ENCODE results near the gene EXOC7.

EXOC7 gene, protein sequence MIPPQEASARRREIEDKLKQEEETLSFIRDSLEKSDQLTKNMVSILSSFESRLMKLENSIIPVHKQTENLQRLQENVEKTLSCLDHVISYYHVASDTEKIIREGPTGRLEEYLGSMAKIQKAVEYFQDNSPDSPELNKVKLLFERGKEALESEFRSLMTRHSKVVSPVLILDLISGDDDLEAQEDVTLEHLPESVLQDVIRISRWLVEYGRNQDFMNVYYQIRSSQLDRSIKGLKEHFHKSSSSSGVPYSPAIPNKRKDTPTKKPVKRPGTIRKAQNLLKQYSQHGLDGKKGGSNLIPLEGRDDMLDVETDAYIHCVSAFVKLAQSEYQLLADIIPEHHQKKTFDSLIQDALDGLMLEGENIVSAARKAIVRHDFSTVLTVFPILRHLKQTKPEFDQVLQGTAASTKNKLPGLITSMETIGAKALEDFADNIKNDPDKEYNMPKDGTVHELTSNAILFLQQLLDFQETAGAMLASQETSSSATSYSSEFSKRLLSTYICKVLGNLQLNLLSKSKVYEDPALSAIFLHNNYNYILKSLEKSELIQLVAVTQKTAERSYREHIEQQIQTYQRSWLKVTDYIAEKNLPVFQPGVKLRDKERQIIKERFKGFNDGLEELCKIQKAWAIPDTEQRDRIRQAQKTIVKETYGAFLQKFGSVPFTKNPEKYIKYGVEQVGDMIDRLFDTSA

DNA sequence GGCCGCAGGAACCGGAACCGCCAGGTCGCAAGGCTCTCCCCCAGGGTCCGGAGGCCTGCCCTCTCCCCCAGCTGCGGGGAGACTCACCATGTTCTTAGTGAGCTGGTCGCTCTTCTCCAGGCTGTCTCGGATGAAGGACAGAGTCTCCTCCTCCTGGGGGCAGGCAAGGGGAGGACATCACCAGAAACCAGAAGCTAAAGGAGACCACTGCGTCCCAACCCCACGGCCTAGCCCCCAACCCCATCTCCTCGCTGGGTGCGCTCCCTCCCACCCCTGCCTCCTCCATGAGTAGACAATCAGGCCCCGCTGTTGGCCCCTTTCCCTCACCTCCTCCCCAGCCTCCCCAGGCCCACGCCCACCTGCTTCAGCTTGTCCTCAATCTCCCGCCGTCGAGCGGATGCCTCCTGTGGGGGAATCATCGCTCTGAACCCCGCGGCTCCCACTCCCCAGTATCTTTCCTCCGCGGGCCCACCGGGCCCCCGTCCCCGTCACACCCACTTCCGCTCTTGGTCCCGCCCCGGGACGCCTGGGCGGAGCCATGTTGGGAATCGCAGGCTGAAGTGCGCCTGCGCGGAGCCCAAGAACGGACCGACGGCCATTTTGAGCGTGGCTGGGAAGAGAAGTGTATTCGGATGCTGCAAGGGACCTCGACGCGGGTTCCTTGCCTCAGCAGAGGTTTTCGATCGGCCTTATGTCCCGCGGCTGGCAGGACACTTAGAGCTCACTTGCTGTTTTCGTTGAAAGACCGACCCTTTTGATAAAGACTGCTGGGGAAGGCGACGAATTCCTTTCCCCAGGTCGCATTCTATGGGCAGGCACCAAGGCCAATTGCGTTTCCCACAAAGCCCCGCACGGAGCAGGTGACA, at the start of gene EXOC7:
TSS of gene EXOC7 (minus strand) at position 514 of the 866 bp plus-strand sequence. CDS start at position 419, 95 bp downstream.
- peak; percentile 96 for DNase-seq

DNA sequence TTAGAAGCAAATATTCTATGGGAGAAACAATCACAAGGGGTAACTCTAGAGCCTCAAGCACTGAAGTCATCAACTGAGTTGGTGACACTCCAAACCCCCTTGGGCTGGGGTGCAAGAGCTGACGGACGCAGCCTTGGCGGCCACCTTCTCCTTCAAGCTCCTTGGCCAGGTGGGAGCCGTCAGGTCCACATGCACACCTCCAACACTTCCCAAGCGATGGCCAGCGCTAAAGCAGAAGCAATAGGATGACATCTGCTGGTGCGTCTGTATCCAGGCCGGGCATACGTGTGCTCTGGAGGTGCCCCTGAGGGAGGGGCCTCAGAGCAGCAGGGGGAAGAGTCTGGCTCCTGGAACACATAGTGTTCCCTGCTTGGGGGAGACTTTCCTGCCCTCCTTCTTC, 49.6 kb upstream of the EXOC7 start:
- DNase-seq = no peak

DNA sequence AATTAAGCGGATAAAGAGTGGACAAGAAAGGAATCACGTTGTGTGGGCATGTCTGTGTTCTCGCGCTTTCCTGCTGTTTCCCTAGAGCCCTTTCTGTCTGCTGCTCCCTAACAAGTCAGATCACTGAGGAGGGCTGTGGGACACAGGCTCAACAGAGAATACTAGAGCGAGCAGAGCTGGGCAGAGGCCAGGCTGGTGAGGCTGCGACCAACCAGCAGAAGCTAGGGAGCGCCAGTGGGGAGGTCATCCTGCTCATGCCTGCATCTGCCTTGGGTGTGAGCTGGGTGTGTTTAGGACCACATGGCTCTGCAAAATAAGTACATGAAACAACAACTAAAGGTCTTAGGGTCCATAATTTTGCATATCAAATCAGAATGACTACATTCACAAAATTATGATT, 49.0 kb upstream of the EXOC7 start:
- no peak for DNase-seq

DNA sequence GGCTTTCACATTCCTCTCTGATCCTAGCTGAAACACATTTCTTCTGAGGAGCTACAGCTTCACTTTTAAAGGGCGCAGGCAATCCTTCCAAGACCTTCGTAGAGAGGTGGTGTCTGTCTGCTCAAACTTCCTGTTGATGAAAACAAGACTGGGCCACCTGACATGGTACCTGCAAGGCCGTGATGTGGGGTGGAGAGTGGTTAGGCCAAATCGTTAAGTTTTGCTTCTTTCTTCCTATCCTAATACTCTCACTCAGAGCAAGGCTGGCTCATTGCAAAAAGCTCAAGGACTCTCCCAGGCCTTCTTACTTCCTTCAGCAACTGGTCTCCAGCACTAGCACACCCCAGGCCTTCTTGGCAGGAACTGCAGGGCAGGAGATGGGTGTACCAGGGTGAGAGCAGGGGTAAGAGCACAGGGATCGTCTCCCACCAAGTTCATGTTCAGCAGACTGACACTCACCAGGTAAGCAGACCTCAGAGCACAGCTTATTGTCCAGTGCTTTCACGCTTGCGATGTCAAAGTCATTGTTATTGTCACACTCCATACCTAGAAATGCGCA, 48.4 kb upstream of the EXOC7 start:
- no peak for DNase-seq

- DNase-seq = no peak
Observed at GRCh38 chr17:76150712-76151622, 47.4 kb upstream of the EXOC7 start.

- DNase-seq = no peak
Observed at GRCh38 chr17:76149214-76149613, 45.6 kb upstream of the EXOC7 start.

- DNase-seq = no peak
Observed at GRCh38 chr17:76148015-76148326, 44.4 kb upstream of the EXOC7 start.

DNA sequence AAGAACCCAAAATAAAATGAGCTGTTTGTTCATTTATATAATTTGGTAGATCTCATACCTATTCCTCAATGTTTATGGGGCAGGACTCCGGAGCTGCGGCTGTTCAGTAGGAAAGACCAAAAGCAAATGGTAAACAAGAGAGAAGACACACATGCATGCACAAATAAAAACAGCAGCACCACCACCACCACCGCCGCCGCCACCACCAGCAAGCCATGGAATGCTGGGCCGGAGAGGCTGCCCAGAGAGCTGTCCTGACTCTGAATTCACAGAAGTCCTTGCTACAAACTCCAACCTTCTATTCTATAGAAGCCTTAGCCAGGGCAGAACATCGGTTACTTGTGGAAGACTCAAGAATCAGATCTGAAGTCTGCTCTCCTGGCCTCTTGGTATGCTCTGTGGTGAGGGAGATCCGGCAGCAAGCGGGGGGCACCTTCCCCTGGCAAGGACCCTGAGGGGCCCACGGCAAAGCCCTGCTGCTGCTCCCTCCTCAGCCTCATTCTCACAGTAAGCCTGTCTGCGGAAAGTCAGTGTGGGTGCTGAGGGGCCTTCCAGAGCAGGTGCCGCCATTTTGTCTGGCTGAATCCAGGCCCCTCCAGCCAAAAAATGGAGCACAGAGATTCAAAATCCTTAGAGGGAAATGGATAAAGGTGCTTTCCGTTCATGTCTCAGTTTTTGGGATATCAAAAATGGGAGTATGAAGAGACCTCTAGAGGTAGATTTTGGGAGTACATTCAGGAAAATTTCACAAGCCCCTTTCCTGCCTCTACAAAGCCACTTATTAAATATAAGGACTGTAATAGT, 43.8 kb upstream of the EXOC7 start:
- peak; percentile 46 for DNase-seq

GRCh38 chr17:76146053-76146851, 42.7 kb upstream of the EXOC7 start:
- DNase-seq = no peak

- peak; percentile 80 for DNase-seq
Observed at GRCh38 chr17:76145231-76146052, 41.9 kb upstream of the EXOC7 start.

DNA sequence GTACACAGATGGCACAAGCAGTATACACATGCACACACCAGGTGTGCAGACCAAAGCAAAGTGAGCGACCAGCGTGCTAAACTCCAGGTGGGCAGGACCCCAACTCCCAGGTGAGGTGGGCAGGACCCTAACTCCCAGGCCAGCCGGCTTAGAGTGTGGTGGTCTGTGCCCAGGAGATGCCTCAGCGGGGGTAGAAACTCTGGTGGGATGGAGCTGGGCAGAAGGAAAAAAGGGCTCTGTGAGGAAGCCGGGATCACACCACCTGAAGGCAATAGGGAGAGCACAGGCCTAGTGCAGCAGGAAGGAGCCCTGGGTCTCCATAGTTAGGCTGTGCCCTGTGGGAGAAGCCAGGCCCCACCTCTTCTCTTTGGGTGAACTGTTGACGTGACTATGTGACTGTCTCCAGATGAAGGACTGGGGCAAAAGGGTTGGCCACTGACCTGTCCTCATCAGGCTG, 39.0 kb upstream of the EXOC7 start:
- DNase-seq = no peak

DNA sequence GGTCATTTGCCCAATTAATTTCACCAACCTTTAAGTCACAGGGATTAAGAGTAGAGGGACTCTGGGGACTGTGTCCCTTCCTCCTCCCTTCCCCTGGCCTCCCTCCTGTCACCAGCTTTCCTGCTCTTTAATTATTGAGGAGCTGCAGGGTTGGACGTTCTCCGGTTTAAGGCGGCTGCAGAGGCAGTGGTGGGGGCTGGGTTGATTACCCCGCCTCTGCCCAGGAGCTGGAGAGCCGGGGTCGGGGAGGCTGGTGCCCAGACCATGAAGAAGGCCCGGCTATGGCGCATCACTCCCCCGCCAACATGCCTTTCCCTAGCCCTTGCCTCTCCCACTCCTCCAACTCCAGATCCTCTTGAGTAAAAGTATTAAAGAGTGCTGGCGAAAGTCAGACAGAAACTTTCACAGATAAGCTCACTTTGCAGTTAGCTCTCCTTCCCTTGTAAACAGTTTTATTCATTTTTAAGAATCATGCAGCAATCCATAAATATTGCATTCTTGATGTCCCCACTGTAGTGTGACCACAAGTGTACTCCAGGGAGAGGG, 38.5 kb upstream of the EXOC7 start:
- no peak for DNase-seq

DNA sequence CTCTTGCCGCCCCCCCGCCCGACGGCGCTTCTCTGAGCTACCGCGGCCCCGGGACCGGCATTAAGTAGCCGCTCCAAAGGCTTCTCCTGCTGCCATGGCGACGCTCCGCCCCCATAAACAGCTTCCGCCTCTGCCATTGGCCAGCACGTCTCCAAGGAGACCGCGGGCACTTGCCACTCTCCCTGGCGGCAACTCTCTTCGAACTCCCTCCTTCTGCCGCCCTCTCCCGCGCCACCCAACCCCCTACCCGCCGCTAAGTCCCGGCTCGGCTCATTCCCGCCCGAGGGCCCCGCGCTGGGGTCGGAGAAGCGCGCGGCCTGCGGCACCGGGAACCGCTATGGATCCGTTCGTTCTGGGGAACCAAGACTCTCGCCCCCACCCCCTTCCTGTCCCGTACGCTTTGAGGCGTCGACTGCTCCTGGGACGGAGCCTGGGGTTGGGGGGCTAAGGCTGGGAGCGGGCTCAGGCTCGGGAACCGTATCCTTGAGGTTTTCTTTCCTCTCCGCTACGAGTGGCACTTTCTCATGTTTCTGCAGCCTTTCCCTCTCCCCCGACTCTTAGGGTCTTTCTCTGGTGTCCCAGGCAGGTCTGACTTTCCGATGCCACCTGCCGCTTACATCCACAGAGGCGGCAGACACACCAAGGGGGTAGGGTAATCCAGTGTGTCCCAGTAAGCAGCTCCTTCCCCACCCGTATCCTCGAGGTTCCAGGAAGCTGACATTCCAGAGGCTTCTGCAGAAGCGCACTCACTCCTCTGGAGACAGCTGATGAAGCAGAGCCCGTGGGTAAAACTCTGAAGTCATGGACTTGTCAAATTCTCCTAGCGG, 37.8 kb upstream of the EXOC7 start, which contains the start of gene FOXJ1:
TSS of gene FOXJ1 (minus strand) at position 34 of the 827 bp plus-strand sequence. CDS start 850 bp downstream, outside the sequence.
- peak; percentile 98 for DNase-seq

GRCh38 chr17:76140661-76141211, 37.1 kb upstream of the EXOC7 start:
- DNase-seq = no peak

DNA sequence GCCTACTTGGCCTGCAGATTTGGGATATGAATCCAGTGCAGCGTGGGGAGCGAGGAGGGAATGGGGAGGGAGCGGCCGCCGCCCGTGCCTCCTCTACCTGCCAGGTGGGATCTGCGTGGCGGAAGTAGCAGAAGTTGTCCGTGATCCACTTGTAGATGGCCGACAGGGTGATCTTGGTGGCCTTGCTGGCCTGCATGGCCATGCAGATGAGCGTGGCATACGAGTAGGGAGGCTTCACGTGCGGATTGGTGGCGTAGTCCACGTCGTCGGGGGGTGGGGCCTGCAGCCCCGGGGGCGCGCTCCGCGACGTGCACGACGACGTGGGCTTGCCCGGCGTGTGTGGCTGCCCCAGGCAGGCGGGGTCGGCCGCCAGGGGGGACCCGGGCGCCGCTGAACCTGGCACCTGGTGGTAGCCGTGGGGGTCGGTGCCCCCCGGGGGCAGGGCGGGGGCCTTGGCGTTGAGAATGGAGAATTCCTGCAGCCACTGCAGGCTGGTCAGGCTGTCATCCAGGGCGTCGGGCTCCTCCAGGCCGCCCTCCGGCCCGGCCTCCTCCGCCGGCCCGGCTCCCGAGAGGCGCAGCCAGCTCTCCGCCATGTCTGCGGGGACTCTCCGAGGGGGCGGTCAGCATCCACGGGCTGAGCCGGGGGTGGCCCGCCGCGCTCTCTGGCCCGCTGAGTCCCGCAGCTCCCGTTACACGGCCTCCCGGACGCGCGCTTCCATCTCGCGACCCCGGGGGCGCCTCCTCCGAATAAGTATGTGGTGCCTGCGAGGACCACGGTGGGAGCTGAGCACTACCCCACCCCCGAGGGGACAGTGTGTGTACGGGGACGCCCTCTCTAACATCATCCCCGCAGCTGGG, 36.4 kb upstream of the EXOC7 start:
- no peak for DNase-seq
